Duodenal mucosa (tissue), 2 donors: ENCODE results near the gene GLDN.

ENCODE experiments used
- H3K27ac ChIP-seq: one replicate; pipeline ENCODE4 v1.7.0; 2013; ENCODE audit warnings: low read depth, low read length
- H3K27me3 ChIP-seq, 2 donors: one replicate each; pipeline ENCODE4 v1.7.0; 2013; ENCODE audit warnings: low read length in 2 of 2, control low read depth in 1 of 2; ENCODE audit not compliant: insufficient read depth in 2 of 2, control insufficient read depth in 1 of 2
- H3K36me3 ChIP-seq, 2 donors: one replicate each; pipeline ENCODE4 v1.7.0; 2013; ENCODE audit warnings: low read length in 2 of 2, control low read depth in 1 of 2; ENCODE audit not compliant: insufficient read depth in 2 of 2, control insufficient read depth in 1 of 2
- H3K4me1 ChIP-seq, 2 donors: one replicate each; pipeline ENCODE4 v1.7.0; 2013; ENCODE audit warnings: low read length in 2 of 2, control low read depth in 1 of 2; ENCODE audit not compliant: insufficient read depth in 2 of 2, control insufficient read depth in 1 of 2
- H3K4me3 ChIP-seq, 2 donors: one replicate each; pipeline ENCODE4 v1.7.0; 2013; ENCODE audit warnings: low read length in 2 of 2, low read depth in 1 of 2
- H3K9ac ChIP-seq, 2 donors: one replicate each; pipeline ENCODE4 v1.7.0; 2013; ENCODE audit warnings: low read length in 2 of 2, low read depth in 1 of 2
- H3K9me3 ChIP-seq, 2 donors: one replicate each; pipeline ENCODE4 v1.7.0; 2013; ENCODE audit warnings: low read length in 2 of 2, control low read depth in 1 of 2; ENCODE audit not compliant: control insufficient read depth in 1 of 2

Gene GLDN

GRCh38 chr15:51368307-51368706, 26.9 kb downstream of the GLDN start:
- Histone ChIP-seq H3K9me3 (no peaks in the 10 kb centered on the region), H3K4me3 (no peak overlapping the region), H3K36me3 (no peaks in the 10 kb centered on the region), H3K9ac (no peak overlapping the region), H3K4me1 (peaks cover 9 to 10% of the 10 kb centered on the region in 2 donors), H3K27ac (no peak overlapping the region), H3K27me3 (no peaks in the 10 kb centered on the region)

- H3K4me1 ChIP-seq, result peaks cover 9 to 10% of the 10 kb centered on the region in 2 donors
- H3K27ac ChIP-seq, result no peak overlapping the region
- H3K4me3 ChIP-seq, result no peak overlapping the region
- no peak overlapping the region for H3K9ac ChIP-seq
- no peaks in the 10 kb centered on the region for H3K27me3 ChIP-seq
- H3K36me3 ChIP-seq, result no peaks in the 10 kb centered on the region
- H3K9me3 ChIP-seq, result no peaks in the 10 kb centered on the region
Observed at GRCh38 chr15:51368751-51369450, 27.4 kb downstream of the GLDN start.

- Histone ChIP-seq H3K36me3 (no peaks in the 10 kb centered on the region), H3K9ac (no peak overlapping the region), H3K4me3 (no peak overlapping the region), H3K4me1 (peaks cover 9 to 10% of the 10 kb centered on the region in 2 donors), H3K27me3 (no peaks in the 10 kb centered on the region), H3K9me3 (no peaks in the 10 kb centered on the region), H3K27ac (no peak overlapping the region)
Observed at GRCh38 chr15:51369451-51369761, 28.0 kb downstream of the GLDN start.

GRCh38 chr15:51371266-51371665, 29.8 kb downstream of the GLDN start:
- Histone ChIP-seq H3K27ac (no peak overlapping the region), H3K27me3 (no peaks in the 10 kb centered on the region), H3K4me1 (peaks cover 9 to 10% of the 10 kb centered on the region in 2 donors), H3K4me3 (no peak overlapping the region), H3K9ac (no peak overlapping the region), H3K9me3 (no peaks in the 10 kb centered on the region), H3K36me3 (no peaks in the 10 kb centered on the region)

- H3K27me3 ChIP-seq, result no peaks in the 10 kb centered on the region
- H3K4me3 ChIP-seq, result no peak overlapping the region
- H3K9ac ChIP-seq, result no peak overlapping the region
- H3K9me3 ChIP-seq, result no peaks in the 10 kb centered on the region
- H3K4me1 ChIP-seq, result no peaks in the 10 kb centered on the region
- H3K27ac ChIP-seq, result no peak overlapping the region
- H3K36me3 ChIP-seq, result no peaks in the 10 kb centered on the region
Observed at GRCh38 chr15:51374131-51374530, 32.7 kb downstream of the GLDN start.

- Histone ChIP-seq H3K4me3 (no peak overlapping the region), H3K27me3 (no peaks in the 10 kb centered on the region), H3K9ac (no peak overlapping the region)
Observed at GRCh38 chr15:51375966-51376640, 34.6 kb downstream of the GLDN start.

GRCh38 chr15:51377038-51377786, 35.8 kb downstream of the GLDN start:
- Histone ChIP-seq H3K27ac (no peak overlapping the region), H3K36me3 (no peaks in the 10 kb centered on the region), H3K9ac (no peak overlapping the region), H3K4me1 (peaks cover 3 to 4% of the 10 kb centered on the region in 2 donors), H3K9me3 (no peaks in the 10 kb centered on the region), H3K4me3 (no peak overlapping the region), H3K27me3 (peaks cover 0 to 7% of the 10 kb centered on the region in 2 donors)

More at GRCh38 chr15:51375966-51376640, 34.6 kb downstream of the GLDN start:
- Histone ChIP-seq H3K36me3 (no peaks in the 10 kb centered on the region), H3K9me3 (no peaks in the 10 kb centered on the region), H3K27ac (no peak overlapping the region), H3K4me1 (peaks cover 2% of the 10 kb centered on the region in 2 donors)

GRCh38 chr15:51378406-51378805, 37.0 kb downstream of the GLDN start:
- Histone ChIP-seq H3K27me3 (peaks cover 0 to 7% of the 10 kb centered on the region in 2 donors), H3K4me1 (peaks cover 3 to 4% of the 10 kb centered on the region in 2 donors), H3K9me3 (no peaks in the 10 kb centered on the region), H3K36me3 (no peaks in the 10 kb centered on the region), H3K27ac (no peak overlapping the region), H3K4me3 (no peak overlapping the region), H3K9ac (no peak overlapping the region)

- peaks cover 0 to 7% of the 10 kb centered on the region in 2 donors for H3K27me3 ChIP-seq
Observed at GRCh38 chr15:51379390-51379789, 37.9 kb downstream of the GLDN start.

More at GRCh38 chr15:51379390-51379789, 37.9 kb downstream of the GLDN start:
- H3K4me1 ChIP-seq, result peaks cover 3 to 4% of the 10 kb centered on the region in 2 donors
- H3K27ac ChIP-seq, result no peak overlapping the region
- H3K36me3 ChIP-seq, result no peaks in the 10 kb centered on the region
- H3K4me3 ChIP-seq, result no peak overlapping the region
- H3K9ac ChIP-seq, result no peak overlapping the region
- H3K9me3 ChIP-seq, result no peaks in the 10 kb centered on the region
